Suprapubic skin (tissue), 4 donors: ENCODE measurements around the gene TMEM187. TPM values are rescaled to one million over a fixed set of nuclear protein-coding genes. Genes with fewer than 3 reads are reported as not detected.
"Not testable (repeated sequence)": the region's sequence is repeated elsewhere in the genome, so short reads cannot be mapped to it uniquely, and the experiment has no call there.

Source experiments
- DNase-seq, 2 donors: peaks; one replicate each; pipeline ENCODE4 v3.0.0-alpha.2; 2019; ENCODE audit warnings: low spot score in 2 of 2
- H3K27ac ChIP-seq: fragments of 200-600 bp; sonication (generic); one replicate; pipeline ENCODE4 v1.5.1; 2019
- H3K27me3 ChIP-seq: fragments of 200-600 bp; sonication (generic); one replicate; pipeline ENCODE4 v1.5.1; 2019
- H3K36me3 ChIP-seq: fragments of 200-600 bp; sonication (generic); one replicate; pipeline ENCODE4 v1.5.1; 2019
- H3K4me1 ChIP-seq: fragments of 200-600 bp; sonication (generic); one replicate; pipeline ENCODE4 v1.5.1; 2019
- H3K4me3 ChIP-seq: fragments of 200-600 bp; sonication (generic); one replicate; pipeline ENCODE4 v1.5.1; 2019; ENCODE audit warnings: mild to moderate bottlenecking
- H3K9me3 ChIP-seq: fragments of 200-600 bp; sonication (generic); one replicate; pipeline ENCODE4 v1.5.1; 2019
- EP300 ChIP-seq: sonication (generic); formaldehyde crosslinking; IDR thresholded peaks from one replicate; pipeline ENCODE4 v1.6.1; 2017; ENCODE audit warnings: antibody characterized with exemption
- POLR2A ChIP-seq, 2 donors: fragments of 450-650 bp; IDR thresholded peaks; one replicate each; pipeline ENCODE4 v1.6.1; 2017; ENCODE audit warnings: antibody characterized with exemption in 2 of 2, mild to moderate bottlenecking in 2 of 2, moderate library complexity in 2 of 2
- POLR2AphosphoS5 ChIP-seq, 3 donors: sonication (generic); formaldehyde crosslinking; IDR thresholded peaks; one replicate each; pipeline ENCODE4 v1.6.1; 2017; ENCODE audit warnings: antibody characterized with exemption in 3 of 3
- WGBS: methylation state at CpG from one replicate; pipeline ENCODE4 v1.1.5; 2018; 5-methylcytosine and 5-hydroxymethylcytosine counted together
- total RNA-seq, 4 donors: library from RNA; depleted of rRNA; stranded (reverse); fragments of >200 nt; gene quantifications; one replicate each; pipeline ENCODE4 v1.1.0, GENCODE V29; 2016
- TF ChIP-seq, protein P1 (sequence below), 2 donors: fragments of 200-600 bp in 1 of 2; fragments of 450-650 bp in 1 of 2; sonication (generic) in 1 of 2; IDR thresholded peaks; one replicate each; pipeline ENCODE4 v1.5.1; 2016 to 2019; ENCODE audit warnings: antibody characterized with exemption in 2 of 2, mild to moderate bottlenecking in 1 of 2, moderate library complexity in 1 of 2

TMEM187 gene
- total RNA-seq, 4 donors from 2014 or later = 7.8 to 10.7 (median 8.6) TPM

DNA sequence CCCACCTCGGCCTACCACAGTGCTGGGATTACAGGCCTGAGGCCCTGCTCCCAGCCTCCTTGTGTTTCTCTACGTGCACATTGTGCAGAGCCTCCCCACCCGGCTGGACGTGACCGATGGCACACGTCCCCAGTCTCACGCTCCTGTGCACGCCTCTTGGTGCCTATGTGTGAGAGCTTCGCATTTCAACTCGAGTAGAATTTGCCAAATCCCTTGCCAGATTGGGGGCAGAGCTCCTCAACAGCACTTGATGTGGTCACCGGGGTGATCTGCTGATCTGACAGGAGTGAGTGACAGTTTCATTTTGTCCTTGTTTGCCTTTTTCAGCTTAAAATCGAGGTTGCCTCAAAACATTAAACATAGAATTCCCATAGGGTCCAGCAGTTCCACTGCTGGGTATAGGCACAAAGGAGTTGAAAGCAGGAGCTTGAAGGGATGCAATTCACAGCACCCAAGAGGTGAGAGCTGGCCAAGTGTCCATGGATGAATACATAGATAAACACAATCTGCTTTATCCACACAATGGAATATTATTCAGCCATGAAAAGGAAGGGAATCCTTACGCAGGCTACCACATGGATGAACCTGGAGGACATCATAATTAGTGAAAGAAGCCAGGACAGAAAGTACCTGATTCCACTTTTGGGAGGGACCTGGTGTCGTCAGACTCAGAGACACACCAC, 17.6 kb downstream of the TMEM187 start:
- no peak for DNase-seq
- TF ChIP-seq POLR2AphosphoS5 (IDR thresholded peaks at IDR 0.05) = no peak
- TF ChIP-seq EP300 = no peak
- Histone ChIP-seq H3K4me3 (no peak overlapping the region), H3K9me3 (no peaks in the 10 kb centered on the region), H3K27ac (no peak overlapping the region), H3K36me3 (no peaks in the 10 kb centered on the region), H3K4me1 (peaks cover 9% of the 10 kb centered on the region), H3K27me3 (no peaks in the 10 kb centered on the region)
- 89% methylated on average over 14 of the region's 14 CpGs for WGBS

DNA sequence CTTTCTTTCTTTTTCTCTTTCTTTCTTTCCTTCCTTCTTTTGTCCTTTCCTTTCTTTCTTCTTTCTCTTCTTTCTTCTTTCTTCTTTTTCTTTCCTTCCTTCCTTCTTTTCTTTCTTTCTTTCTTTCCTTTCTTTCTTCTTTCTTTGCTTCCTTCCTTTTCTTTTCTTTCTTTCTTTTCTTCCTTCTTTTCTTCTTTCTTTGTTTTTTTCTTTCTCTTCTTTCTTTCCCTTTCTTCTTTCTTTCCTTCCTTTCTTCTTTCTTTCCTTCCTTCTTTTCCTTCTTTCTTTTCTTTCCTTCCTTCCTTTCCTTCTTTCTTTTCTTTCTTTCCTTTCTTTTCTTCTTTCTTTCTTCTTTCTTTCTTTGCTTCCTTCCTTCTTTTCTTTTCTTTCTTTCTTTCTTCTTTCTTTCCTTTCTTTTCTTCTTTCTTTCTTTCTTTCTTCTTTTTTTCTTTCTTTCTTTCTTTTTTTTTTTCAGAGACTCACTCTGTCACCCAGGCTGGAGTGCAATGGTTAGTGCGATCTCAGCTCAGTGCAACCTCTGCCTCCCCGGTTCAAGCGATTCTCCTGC, 18.5 kb downstream of the TMEM187 start:
- 95% methylated on average over 3 of the region's 3 CpGs for WGBS
- TF ChIP-seq POLR2A (IDR thresholded peaks at IDR 0.05) (no peak), EP300 (no peak), POLR2AphosphoS5 (IDR thresholded peaks at IDR 0.05) (no peak)
- TF ChIP-seq, protein P1, sequence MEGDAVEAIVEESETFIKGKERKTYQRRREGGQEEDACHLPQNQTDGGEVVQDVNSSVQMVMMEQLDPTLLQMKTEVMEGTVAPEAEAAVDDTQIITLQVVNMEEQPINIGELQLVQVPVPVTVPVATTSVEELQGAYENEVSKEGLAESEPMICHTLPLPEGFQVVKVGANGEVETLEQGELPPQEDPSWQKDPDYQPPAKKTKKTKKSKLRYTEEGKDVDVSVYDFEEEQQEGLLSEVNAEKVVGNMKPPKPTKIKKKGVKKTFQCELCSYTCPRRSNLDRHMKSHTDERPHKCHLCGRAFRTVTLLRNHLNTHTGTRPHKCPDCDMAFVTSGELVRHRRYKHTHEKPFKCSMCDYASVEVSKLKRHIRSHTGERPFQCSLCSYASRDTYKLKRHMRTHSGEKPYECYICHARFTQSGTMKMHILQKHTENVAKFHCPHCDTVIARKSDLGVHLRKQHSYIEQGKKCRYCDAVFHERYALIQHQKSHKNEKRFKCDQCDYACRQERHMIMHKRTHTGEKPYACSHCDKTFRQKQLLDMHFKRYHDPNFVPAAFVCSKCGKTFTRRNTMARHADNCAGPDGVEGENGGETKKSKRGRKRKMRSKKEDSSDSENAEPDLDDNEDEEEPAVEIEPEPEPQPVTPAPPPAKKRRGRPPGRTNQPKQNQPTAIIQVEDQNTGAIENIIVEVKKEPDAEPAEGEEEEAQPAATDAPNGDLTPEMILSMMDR (IDR thresholded peaks at IDR 0.05) = no peak
- Histone ChIP-seq H3K4me1 (peaks cover 2% of the 10 kb centered on the region), H3K9me3 (no peaks in the 10 kb centered on the region), H3K4me3 (no peak overlapping the region), H3K27ac (no peak overlapping the region), H3K27me3 (no peaks in the 10 kb centered on the region), H3K36me3 (no peaks in the 10 kb centered on the region)
- no peak for DNase-seq

DNA sequence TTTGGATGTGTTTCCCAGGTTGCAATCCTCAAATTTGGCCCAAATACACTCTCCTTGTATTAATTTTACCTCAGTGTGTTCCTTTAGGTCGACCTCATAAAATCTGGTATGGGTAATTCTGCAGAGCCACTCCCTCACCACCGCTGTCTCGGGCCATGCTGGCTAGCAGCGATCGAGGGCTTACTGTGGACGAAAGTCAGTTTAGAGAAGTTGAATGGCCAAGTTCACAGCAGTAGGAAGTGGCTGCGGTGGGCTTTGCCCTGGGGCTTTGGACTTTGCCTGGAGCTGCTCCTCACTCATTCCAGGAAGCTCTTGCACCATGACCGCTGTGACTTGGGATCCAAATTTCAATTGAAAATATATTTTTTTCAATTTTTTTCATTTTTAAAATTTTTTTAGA, 19.6 kb downstream of the TMEM187 start:
- H3K9me3 ChIP-seq = no peaks in the 10 kb centered on the region
- no peaks in the 10 kb centered on the region for H3K27me3 ChIP-seq
- no peaks in the 10 kb centered on the region for H3K36me3 ChIP-seq
- 88% methylated on average over 8 of the region's 8 CpGs for WGBS
- no peak for DNase-seq
- no peak overlapping the region for H3K4me3 ChIP-seq
- TF ChIP-seq POLR2AphosphoS5 (IDR thresholded peaks at IDR 0.05) (no peak), EP300 (no peak), POLR2A (IDR thresholded peaks at IDR 0.05) (no peak)
- TF ChIP-seq, protein P1 (IDR thresholded peaks at IDR 0.05) = no peak
- H3K4me1 ChIP-seq = no peaks in the 10 kb centered on the region
- no peak overlapping the region for H3K27ac ChIP-seq

DNA sequence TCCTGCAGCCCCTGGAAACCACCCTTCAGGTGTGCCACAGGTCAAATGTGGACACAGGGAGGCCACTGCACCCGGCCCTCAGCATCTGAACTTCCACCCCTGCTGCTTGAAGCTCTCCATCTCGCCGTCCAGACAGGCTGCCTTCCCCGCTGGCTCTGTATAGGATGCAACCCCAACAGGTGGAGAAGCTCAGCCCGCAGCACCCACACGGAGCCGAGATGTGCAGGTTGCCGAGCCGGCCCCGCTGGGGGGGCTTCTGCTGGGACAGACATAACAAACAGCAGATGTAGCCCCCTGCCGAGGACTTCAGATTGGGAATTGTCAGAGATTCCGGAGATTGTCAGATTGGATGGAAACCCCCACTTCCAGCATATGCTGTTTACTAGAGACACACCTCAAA, 20.5 kb downstream of the TMEM187 start:
- no peaks in the 10 kb centered on the region for H3K36me3 ChIP-seq
- H3K9me3 ChIP-seq = no peaks in the 10 kb centered on the region
- no peaks in the 10 kb centered on the region for H3K4me1 ChIP-seq
- H3K27me3 ChIP-seq = no peaks in the 10 kb centered on the region
- no peak for DNase-seq
- 85% methylated on average over 11 of the region's 12 CpGs for WGBS
- TF ChIP-seq POLR2AphosphoS5 (IDR thresholded peaks at IDR 0.05) = no peak
- TF ChIP-seq EP300 = no peak
- TF ChIP-seq POLR2A (IDR thresholded peaks at IDR 0.05) = no peak
- no peak overlapping the region for H3K4me3 ChIP-seq
- H3K27ac ChIP-seq = no peak overlapping the region

DNA sequence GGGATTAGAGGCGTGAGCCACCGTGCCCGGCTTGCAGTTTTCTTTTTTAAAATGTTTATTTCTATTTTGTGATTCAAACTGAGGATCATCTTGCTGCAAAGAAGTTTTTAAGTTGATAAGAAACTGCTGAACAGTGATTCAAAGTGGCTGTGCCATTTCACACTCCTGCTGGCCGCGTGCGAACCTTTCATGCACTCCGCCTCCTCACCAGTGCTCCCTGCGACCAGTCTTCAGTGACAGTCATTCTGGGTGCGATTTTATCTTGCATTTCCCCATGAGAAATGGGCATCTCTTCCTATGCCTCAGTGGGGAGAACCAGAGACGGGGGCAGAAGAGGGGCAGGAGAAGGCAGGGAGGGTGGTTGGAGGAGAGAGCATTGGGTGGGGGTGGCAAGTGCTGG, 21.4 kb downstream of the TMEM187 start:
- WGBS = 85% methylated on average over 10 of the region's 10 CpGs

DNA sequence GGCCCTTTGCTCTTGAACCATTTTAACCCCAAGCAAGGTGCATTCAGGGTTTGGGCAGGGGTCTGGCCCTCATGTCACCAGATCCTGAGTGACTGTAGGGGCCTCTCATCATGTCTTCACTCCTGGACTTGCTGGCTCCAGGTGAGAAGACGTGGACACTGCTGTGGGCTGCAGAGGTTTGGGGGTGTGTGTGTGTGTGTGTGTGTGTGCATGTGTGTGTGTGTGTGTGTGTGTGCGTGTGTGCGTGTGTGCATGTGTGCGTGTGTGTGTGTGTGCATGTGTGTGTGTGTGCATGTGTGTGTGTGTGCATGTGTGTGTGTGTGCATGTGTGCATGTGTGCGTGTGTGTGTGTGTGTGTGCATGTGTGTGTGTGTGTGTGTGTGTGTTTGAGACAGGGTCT, 21.8 kb downstream of the TMEM187 start:
- WGBS = 47% methylated on average over 5 of the region's 5 CpGs
- H3K4me1 ChIP-seq, H3K27me3 ChIP-seq, DNase-seq, H3K9me3 ChIP-seq, H3K36me3 ChIP-seq, H3K27ac ChIP-seq, H3K4me3 ChIP-seq: not testable (repeated sequence)

More for the DNA sequence above, 21.4 kb downstream of the TMEM187 start:
- Histone ChIP-seq H3K36me3 (no peaks in the 10 kb centered on the region), H3K27ac (no peak overlapping the region), H3K4me1 (no peaks in the 10 kb centered on the region), H3K4me3 (no peak overlapping the region), H3K27me3 (no peaks in the 10 kb centered on the region), H3K9me3 (no peaks in the 10 kb centered on the region)
- DNase-seq = no peak
- no peak for TF ChIP-seq EP300
- TF ChIP-seq, protein P1 (IDR thresholded peaks at IDR 0.05) = no peak
- no peak for TF ChIP-seq POLR2A (IDR thresholded peaks at IDR 0.05)
- no peak for TF ChIP-seq POLR2AphosphoS5 (IDR thresholded peaks at IDR 0.05)
